HG03095 (cell line): Measurements from ENCODE around the gene ORC1.

Source experiments
- ATAC-seq: cut with Tn5 transposase; IDR thresholded peaks from one replicate; pipeline ENCODE4 v1.9.1; 2021; ENCODE audit warnings: moderate library complexity; ENCODE audit not compliant: unreplicated experiment

Gene ORC1

GRCh38 chr1:52404116-52404974 is at the start of gene ORC1, which contains the start of gene PRPF38A:
Gene ORC1, minus strand, starts transcription at chr1:52404423. Its CDS starts 2,200 bp downstream, at chr1:52402223.
Gene PRPF38A, plus strand, starts transcription at chr1:52404602. Its CDS starts 148 bp downstream, at chr1:52404750.
- peak; percentile 84 for ATAC-seq

DNA sequence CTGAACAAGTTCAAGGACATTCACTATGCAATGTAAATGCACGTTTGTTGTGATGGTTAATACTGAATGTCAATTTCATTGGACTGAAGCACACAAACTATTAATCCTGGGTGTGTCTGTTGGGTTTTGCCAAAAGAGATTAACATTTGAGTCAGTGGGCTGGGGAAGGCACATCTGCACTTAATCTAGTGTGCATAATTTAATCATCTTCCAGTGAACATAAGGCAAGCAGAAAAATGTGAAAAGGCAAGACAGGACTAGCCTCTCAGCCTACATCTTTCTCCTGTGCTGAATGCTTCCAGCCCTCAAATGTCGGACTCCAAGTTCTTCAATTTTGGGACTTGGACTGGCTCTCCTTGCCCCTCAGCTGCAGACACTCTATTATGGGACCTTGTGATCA is 40.2 kb upstream of the ORC1 start:
- ATAC-seq: no peak

GRCh38 chr1:52439976-52440375 is 35.8 kb upstream of the ORC1 start:
- no peak for ATAC-seq

DNA sequence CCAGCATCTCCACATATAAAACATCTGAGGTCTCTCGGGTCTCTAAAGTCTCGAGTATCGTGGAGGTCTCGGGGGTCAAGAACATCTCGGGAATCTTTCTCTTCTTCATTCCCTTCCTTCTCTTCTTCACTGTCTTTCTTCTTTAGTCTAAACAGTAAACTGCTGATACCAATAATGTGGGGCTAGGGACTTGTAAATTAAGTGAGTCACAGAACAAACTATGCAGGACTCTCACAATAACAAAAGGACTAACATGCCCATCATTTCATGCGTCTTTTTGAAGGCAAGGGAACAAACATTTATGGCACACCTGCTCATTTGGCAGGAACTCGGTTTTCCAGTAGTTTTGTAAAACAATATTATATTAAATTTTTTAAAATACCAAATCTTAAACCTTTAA is 32.6 kb upstream of the ORC1 start:
- no peak for ATAC-seq

DNA sequence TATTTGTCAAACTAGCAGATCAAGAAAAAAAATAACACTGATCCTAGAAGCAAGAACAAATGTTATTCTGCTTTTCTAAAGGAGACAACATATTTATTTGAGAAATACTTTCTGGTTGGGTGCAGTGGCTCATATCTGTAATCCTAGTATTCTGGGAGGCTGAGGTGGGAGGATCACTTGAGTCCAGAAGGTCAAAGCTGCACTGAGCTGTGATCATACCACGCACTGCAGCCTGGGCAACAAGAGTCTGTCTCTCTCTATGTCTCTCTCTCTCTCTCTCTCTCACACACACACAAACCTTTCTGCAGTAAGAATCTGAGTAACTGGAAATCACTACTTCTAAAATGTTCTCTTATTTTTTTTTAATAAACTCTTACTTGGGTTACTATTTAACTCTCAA is 31.4 kb upstream of the ORC1 start:
- ATAC-seq: no peak

- ATAC-seq: no peak
These were observed 31.0 kb upstream of the ORC1 start for GRCh38 chr1:52435211-52435610.

DNA sequence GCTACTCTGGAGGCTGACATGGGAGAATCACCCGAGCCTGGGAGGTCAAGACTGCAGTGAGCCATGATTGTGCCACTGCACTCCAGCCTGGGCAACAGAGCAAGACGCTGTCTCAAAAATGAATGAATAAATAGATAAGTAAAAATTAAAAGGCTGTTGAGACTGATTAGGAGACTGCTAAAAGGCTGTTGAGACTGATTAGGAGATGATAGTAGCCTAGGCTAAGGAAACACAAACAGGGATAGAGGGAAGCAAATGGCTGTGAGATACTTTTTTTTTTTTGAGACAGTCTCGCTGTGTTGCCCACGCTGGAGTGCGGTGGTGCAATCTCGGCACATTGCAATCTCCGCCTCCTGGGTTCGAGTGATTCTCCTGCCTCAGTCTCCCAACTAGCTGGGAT is 28.6 kb upstream of the ORC1 start:
- ATAC-seq: no peak

DNA sequence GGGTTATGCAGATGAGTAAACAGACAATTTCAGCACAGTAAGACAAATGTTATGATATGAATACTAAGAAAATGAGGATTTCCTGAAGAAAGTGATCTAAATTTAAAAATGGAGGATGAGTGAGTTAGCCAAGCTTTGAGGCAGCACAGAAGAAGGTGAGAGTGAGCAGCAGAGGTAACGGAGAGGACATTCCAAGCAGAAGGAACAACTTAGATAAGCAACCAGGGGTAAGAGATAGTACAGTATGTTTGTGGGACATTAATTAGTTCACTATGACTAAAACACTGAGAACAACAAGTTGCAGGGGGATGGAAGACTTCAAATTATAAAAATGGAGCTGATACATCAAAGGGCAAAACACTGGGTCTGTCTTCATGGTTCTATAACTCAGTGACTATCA is 22.9 kb upstream of the ORC1 start:
- ATAC-seq: no peak

- ATAC-seq: no peak
These were observed 22.1 kb upstream of the ORC1 start for GRCh38 chr1:52426371-52426770.

- ATAC-seq: no peak
These were observed 20.6 kb upstream of the ORC1 start for GRCh38 chr1:52424813-52425212.

GRCh38 chr1:52424231-52424636 is 20.0 kb upstream of the ORC1 start:
- ATAC-seq: no peak

GRCh38 chr1:52423771-52424170 is 19.5 kb upstream of the ORC1 start:
- no peak for ATAC-seq

DNA sequence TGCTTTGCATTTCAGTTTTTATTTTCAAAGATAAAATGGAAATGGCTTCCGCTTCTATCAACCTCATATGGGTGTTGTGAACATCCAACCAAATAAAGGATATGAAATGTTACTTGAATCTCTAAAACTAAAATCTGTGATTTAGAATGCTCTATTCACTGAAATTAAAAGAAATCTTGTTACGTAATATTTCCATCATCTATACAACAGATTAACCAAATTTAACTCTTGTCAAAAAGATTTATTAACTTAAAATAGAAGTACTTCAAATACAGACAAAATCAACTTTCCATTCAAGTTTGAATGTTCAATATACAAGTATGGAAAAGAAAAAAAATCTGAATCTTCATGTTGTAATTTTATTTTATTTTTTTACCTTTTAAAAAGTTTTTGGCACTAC is 18.8 kb upstream of the ORC1 start:
- ATAC-seq: no peak

DNA sequence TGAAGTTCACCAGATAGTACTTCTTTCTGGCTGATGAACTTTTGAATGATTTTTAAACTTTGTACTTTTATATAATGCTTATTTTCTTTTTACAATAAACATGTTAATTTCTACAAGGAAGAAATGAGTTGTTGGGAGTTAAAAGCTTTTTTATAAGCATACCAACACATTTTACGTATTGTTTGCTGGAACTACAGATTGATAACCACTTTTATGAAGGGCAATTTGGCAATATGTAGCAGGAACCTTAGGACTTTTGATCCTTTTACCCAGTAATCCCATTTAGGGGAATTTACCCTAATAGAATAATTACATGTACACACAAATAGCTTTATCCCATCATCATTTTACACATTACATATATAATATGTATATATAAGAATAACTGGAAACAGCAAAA is 16.5 kb upstream of the ORC1 start:
- ATAC-seq: no peak

GRCh38 chr1:52416811-52417210 is 12.6 kb upstream of the ORC1 start:
- ATAC-seq: no peak

DNA sequence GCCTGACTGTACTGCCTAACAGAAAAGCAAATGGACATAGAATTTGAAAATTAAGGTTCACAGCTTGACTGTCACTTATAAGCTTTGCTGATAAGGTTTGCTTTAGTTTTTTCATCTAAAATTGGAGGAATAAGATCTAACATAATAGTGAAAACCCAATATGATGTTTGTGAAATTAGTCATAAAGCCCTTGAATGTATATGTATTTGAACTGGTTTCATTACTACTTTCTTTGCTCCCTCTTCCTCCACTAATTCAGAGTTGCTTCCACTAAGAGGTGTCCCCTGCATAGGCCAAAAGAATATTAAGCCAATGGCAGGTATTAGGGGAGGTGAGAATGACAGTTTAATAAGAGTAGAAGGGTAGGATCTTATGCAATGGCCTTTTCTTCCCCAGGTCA is 10.7 kb upstream of the ORC1 start:
- no peak for ATAC-seq

DNA sequence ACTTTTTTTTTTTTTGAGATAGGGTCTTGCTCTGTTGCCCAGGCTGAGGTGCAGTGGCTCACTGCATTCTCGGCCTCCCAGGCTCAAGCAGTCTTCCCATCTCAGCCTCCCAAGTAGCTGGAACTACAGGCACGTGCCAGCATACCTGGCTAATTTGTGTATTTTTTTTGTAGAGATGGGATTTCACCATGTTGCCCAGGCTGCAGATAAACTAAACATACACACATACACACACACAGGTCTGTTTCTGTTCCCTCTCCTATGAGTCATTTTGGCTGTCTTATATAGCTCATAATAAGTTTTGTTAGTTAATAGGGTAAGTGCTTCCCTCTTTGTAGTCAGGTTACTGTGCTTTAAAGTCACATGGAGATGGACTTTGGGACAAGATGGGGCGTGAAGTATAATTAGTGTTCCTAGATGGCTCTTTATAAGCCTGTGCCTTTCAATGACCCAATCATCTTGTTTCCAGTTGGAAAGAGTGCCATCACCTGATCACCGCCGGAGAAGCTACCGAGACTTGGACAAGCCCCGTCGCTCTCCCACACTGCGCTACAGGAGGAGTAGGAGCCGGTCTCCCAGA is 9.3 kb upstream of the ORC1 start:
- no peak for ATAC-seq

- no peak for ATAC-seq
These were observed 734 bp upstream of the ORC1 start for GRCh38 chr1:52404975-52405338.

GRCh38 chr1:52403566-52404115 is 582 bp downstream of the ORC1 start:
- ATAC-seq: peak; percentile 33

DNA sequence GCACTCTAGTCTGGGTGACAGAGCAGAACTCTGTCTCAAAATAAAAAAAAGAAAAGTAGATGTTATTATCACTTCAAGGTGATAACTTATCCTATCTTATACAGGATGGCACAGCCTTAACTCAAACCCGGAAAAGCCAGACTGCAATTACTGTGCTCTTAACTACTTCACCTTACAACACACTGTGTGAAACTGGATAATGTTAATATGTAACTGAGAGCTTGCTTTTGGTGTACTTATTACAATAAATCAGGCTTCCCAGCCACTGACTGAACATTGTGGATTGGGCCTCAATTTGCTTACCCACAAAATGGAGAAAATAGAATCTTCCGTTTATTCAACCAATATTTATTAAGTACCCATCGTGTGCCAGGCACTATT is 1.4 kb downstream of the ORC1 start:
- ATAC-seq: no peak

GRCh38 chr1:52400131-52400530 is 4.1 kb downstream of the ORC1 start:
- ATAC-seq: no peak

DNA sequence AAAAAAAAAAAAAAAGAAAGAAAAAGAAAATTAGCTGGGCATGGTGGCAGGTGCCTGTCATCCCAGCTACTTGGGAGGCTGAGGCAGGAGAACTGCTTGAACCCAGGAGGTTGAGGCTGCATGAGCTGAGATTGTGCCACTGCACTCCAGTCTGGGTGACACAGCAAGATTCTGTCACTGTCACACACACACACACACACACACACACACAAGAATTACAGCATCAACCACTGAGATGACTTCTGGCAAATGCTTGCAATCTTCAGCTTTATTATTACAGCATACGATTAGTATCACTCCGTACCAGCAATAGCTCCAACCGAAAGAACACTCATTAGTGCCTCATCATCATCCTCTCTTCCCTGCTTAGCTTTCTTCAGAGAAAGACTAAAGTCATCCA is 4.6 kb downstream of the ORC1 start:
- ATAC-seq: no peak
